ENCODE results near the gene OTOG.

Gene OTOG

DNA sequence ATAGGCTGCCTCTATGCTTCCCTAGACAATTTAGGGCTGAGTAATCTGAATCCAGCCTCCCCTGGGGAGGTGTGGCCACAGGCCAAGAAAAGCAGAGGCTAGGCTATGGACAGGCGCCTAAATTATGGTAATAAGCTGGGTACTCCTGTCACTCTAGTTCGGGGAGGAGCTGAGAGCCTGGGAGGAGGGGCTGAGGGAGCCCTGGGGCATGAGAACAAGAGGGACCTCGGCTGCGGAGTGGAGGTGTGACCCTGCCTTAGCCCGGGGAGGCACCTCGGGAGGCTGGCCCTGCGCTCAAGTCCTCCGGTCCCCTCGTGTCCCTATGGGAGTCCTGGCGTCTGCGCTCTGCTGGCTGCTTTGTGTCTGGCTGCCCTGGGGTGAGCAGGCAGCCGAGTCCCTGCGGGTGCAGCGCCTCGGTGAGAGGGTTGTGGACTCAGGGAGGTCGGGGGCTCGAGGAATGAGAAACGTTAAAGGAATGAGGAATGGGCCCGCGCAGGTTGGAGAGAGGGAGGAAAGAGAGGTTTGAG lies at the start of gene OTOG:
OTOG (plus strand) TSS at position 209 of the 527 bp plus-strand sequence; CDS start at position 323, 114 bp downstream.
- DNase-seq (ENCODE audit: low read depth), result peak; percentile 15
- TF ChIP-seq, protein P1, sequence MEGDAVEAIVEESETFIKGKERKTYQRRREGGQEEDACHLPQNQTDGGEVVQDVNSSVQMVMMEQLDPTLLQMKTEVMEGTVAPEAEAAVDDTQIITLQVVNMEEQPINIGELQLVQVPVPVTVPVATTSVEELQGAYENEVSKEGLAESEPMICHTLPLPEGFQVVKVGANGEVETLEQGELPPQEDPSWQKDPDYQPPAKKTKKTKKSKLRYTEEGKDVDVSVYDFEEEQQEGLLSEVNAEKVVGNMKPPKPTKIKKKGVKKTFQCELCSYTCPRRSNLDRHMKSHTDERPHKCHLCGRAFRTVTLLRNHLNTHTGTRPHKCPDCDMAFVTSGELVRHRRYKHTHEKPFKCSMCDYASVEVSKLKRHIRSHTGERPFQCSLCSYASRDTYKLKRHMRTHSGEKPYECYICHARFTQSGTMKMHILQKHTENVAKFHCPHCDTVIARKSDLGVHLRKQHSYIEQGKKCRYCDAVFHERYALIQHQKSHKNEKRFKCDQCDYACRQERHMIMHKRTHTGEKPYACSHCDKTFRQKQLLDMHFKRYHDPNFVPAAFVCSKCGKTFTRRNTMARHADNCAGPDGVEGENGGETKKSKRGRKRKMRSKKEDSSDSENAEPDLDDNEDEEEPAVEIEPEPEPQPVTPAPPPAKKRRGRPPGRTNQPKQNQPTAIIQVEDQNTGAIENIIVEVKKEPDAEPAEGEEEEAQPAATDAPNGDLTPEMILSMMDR (conservative IDR thresholded peaks at IDR 0.05; ENCODE audit: low read depth, low read length), result no peak
- H3K4me3 ChIP-seq (ENCODE audit: low read depth, low read length), result no peak within 1 kb of the TSS

DNA sequence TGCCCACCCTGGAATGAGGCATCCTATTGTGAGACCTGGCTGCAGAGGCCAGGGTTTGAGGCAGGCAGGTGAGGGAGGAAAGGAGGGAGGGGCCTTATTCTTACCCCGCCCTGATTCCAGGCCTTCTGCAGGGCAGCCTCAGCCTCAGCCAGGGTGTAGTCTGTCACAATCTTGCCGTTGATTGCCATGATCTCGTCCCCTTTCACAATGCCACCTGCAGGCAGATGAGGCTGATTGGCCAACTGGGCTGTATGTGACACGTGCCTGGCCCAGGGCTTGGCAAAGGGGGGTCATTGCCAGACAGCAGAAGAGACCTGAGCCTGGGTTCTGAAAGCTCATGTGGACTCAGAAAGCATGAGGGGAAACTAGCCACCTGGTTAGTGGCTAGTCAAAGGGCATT lies 49.0 kb upstream of the OTOG start:
- TF ChIP-seq, protein P1 (conservative IDR thresholded peaks at IDR 0.05; ENCODE audit: low read depth, low read length), result no peak
- no peak overlapping the region for H3K4me3 ChIP-seq (ENCODE audit: low read depth, low read length)
- no peak for DNase-seq (ENCODE audit: low read depth)

DNA sequence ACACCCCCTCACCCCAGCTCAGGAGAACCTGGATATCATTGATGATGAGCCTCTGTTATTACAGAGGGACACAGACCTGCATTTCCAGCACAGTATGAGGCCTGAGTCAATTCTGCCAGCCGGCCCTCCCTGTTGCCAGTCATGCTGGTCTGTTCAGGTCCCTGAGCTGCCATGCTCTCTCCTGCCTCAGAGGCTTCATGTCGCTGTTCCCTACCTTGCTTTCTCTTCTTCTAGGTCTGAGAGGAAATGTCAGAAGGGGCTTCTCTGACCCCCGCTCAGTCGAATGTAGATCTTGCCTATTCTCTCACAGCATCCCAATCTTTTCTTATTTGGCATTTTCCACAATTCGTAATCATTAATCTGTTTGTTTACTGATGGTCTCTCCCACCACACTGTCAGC lies 48.6 kb upstream of the OTOG start:
- peak; percentile 19 for DNase-seq (ENCODE audit: low read depth)
- TF ChIP-seq, protein P1 (conservative IDR thresholded peaks at IDR 0.05; ENCODE audit: low read depth, low read length), result peak; percentile 41
- no peak overlapping the region for H3K4me3 ChIP-seq (ENCODE audit: low read depth, low read length)

DNA sequence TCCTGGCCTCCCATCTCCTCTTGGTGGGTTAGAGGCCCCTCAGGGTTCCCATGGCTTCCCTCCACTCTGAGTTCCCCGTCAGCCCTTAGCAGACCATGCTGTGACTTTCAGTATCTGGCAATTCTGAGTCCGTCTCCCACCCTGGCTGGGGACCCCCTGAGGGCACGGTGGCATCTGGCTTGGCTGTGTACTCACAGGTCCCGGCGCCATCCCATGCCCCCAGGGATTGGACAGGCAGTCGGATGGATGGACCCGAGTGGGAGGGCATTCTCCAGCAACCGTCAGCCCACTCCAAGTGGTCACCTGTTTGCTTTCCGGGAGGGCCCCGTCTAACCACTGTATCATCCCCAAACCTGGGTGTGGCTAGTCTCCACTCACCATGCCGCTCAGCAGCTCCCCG lies 46.4 kb upstream of the OTOG start:
- no peak for DNase-seq (ENCODE audit: low read depth)
- TF ChIP-seq, protein P1 (conservative IDR thresholded peaks at IDR 0.05; ENCODE audit: low read depth, low read length), result no peak
- H3K4me3 ChIP-seq (ENCODE audit: low read depth, low read length), result no peak overlapping the region

GRCh38 chr11:17502630-17503029 lies 44.4 kb upstream of the OTOG start:
- DNase-seq (ENCODE audit: low read depth), result no peak
- TF ChIP-seq, protein P1 (conservative IDR thresholded peaks at IDR 0.05; ENCODE audit: low read depth, low read length), result no peak
- H3K4me3 ChIP-seq (ENCODE audit: low read depth, low read length), result no peak overlapping the region

DNA sequence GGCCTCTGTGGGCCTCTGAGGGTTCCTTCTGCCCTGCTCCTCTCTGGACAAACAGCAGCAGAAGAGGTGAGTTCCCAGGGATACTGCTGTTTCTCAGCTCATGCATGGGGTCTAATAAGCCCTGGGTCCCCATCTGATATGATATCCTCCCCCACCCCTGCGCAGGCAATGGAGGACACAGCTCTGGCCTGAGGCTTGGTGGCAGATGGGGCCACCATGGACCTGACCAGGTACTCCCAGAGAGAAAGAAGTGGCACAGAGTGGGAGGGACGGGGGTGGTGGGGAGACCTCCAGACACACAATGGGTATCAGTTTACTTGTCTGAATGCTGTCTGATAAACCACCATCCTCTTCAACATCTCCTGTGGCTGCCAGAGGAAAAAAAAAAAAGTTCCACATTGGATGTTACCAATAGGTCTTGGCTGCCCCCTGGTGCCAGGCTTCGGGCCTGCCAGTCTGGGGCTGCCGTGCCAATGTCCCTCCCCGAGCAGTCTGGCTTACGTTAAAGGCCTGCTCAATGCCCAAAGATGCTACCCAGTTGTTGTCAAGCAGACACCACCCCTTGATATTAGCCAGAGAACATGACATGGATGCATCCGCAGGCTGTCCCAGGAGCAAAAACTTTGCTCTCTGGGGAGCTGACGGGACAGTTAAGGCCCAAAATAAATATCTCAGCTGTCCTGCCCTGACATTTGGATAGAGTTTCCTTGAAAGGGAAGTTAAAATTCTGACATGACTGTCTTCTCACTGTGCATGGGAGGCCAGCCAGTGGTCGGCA lies 42.5 kb upstream of the OTOG start:
- TF ChIP-seq, protein P1 (conservative IDR thresholded peaks at IDR 0.05; ENCODE audit: low read depth, low read length), result peak; percentile 94
- H3K4me3 ChIP-seq (ENCODE audit: low read depth, low read length), result no peak overlapping the region
- DNase-seq (ENCODE audit: low read depth), result peak; percentile 79

DNA sequence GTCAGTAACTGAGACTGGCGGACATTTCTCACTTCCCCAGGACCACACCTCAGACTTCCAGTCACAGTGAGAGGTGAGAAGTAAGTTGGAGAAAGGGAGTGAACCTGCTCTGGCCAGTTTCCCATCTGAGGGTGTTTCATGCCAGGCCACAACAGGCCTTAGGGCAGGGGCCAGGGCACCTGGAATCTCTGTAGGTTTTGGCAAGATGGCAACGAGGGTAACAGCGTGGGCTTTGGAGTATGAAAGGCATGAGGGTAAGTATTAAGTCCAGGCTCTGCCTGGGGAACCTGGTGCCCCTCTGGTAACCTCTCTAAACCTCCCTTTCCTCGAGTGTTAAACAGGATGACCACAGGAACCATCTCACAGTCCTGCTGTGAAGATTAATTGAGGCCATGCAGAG lies 41.9 kb upstream of the OTOG start:
- H3K4me3 ChIP-seq (ENCODE audit: low read depth, low read length), result no peak overlapping the region
- TF ChIP-seq, protein P1 (conservative IDR thresholded peaks at IDR 0.05; ENCODE audit: low read depth, low read length), result no peak
- no peak for DNase-seq (ENCODE audit: low read depth)
